ENCODE measurements around the gene LY6G6C. TPM values are rescaled to one million over a fixed set of nuclear protein-coding genes. Genes with fewer than 3 reads are reported as not detected.

LY6G6C gene, protein sequence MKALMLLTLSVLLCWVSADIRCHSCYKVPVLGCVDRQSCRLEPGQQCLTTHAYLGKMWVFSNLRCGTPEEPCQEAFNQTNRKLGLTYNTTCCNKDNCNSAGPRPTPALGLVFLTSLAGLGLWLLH
- total RNA-seq, result not detected

DNA sequence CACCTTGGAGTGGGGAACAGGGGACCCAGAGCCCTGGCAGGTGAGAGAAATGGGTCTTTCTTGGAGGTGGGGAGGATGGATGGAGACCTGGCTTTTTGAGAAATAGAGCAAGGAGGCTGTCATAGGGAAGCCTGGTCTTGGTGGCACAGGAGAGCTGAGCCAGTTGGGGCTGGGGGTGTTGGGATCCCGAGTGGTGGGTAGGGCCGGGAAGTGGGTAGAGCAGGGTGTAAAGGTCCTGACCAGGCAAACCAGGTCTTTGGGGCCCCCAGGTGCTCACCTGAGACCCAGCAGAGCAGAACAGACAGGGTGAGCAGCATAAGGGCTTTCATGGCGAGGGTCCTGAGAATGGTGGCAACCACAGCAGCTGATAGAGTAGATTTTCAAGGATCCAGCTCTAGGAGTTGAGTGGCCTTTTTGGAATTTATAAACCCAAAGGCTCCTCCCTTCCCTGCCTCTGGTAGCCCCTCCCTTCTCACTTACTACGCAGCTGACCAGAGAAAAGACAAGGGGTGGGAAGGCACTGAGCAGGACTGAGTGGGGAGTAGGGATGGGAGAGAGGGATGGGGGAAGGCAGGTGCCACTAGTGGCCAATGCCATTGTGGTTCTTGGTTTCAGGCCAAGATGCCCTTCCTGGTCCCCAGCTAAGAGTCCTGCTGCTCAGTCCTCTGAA is at the start of gene LY6G6C:
Gene LY6G6C (minus strand): TSS at position 396 of the 670 bp plus-strand sequence. CDS start 67 bp downstream, at position 329.
- CTCF ChIA-PET, result no interaction called here
- POLR2A ChIA-PET, result no interaction called here

DNA sequence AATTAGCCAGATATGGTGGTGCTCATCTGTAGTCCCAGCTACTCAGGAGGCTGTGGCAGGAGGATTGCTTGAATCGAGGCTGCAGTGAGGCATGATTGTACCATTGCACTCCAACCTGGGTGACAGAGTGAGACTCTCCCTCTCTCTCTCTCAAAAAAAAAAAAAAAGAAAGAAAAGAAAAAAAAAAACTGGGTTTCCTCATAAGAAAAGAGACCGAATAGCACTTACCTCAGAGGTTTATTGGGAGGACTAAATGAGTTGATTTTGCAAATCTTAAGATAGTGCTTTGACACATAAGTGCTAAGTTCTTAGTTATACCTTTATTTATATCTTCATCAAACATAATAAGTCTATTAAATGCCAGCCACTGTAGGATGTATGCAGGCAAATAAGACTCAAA is 49.3 kb upstream of the LY6G6C start:
- ChIA-PET CTCF (interaction anchor here (0.7 to 3.6 kb wide), 8 partner anchors 18 to 160 kb away, joined by 3 to 23 read pairs (median 8); partner anchors contain the start of genes CLIC1, DDAH2 and MSH5), POLR2A (no interaction called here)

DNA sequence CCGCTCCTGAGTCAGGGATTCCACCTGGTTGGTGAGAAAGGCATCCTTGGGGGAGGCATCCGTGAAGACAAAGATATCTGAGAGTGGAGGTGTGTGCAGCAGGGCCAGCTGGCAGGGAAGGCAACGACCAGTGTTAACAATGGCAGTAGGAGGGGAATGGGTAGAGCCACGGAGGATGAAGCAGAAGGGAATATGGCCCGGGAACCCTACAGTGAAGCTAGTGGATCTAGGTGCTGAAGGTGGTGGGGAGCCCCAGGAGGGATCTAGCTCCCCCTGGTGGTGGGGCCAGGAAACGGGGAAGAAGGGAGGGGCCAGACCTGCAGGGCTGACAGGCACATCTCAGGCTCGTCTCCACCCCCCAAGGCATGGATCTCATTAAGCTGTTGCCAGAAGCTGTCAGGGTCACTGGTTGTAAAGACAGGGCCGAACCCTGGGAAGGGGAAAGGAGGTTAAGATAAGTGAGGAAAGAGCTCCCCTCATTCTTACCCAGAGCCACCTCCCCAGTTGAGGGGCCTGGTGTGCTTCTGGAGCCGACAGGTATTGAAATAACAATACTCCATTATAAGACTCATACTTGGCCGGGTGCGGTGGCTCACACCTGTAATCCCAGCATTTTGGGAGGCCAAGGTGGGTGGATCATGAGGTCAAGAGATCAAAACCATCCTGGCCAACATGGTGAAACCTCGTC is 48.3 kb upstream of the LY6G6C start:
- POLR2A ChIA-PET, result interaction anchor here (0.7 to 1.1 kb wide), 4 partner anchors 9 to 37 kb away, joined by 3 to 4 read pairs (median 3); partner anchors contain the start of gene LSM2
- CTCF ChIA-PET, result interaction anchor here (0.7 to 3.6 kb wide), 16 partner anchors 11 to 211 kb away, joined by 3 to 23 read pairs (median 6); partner anchors contain the start of genes CLIC1, DDAH2, HSPA1B and LY6G5C

DNA sequence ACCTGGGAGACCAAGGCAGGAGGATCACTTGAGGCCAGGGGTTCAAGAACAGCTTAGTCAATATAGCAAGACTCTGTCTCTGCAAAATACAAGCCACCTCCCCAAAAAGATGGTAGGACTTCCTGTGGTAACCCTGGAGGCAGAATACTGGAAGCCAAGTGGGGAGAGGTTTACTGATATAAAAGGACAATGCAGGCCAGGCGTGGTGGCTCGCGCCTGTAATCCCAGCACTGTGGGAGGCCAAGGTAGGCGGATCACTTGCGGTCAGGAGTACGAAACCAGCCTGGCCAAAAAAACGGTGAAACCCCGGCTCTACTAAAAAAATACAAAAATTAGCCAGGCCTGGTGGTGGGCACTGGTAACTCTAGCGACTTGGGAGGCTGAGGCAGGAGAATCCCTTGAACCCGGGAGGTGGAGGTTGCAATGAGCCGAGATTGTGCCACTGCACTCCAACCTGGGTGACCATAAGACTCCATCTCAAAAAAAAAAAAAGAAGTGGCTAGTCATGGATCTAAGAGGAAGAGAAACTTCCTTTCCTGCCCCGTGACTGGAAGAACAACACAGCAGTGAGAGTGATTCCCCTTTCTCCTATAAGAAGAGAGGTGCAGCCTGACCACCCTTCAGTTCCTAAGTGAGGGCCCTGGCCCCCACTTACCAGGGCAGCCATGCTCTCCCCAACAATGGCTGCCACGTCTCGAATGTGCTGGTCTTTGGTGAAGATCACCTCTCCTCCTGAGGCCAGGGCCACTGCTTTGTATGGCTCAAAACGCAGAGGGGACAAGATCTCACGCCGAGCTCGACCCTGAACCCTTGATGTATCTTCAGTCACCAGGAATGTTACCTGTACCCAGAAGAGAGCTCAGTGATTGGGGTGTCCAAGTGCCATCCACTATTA is 47.1 kb upstream of the LY6G6C start:
- ChIA-PET CTCF (interaction anchor here (0.5 to 3.6 kb wide), 7 partner anchors 10 to 106 kb away, joined by 3 to 23 read pairs (median 9); partner anchors contain the start of genes CLIC1, LY6G5C and MSH5), POLR2A (interaction anchor here (1.1 kb wide), 1 partner anchor 11 kb away, joined by 3 read pairs; no protein-coding TSS in a partner anchor)

DNA sequence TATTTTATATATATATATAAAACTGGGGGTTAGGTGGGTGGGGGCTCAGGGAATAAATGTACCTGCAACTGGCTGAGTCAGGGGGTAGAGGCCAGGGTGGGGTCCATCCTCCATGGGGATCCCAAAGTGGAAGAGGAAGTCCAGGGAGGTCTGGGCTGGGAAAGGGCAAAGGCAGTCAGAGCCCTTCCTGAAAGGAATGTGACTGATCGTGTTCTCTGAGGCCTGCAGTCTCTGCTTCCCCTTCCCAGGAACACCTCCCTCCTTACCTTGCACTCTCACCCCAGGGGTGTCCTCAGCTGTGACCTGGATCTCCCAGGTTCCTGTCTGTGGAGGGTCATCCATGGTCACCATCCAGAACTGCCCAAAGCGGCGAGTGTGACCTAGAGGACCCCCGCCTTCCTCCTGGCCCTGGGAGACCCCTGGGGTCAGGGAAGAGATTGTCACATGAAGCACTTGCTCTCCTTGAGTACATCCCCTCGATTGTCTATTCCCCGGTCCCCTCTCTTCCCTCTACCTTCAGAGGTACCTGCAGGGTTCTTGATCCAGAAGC is 45.6 kb upstream of the LY6G6C start:
- CTCF ChIA-PET, result interaction anchor here (1.1 kb wide), 1 partner anchor 59 kb away, joined by 4 read pairs; no protein-coding TSS in a partner anchor
- POLR2A ChIA-PET, result no interaction called here

DNA sequence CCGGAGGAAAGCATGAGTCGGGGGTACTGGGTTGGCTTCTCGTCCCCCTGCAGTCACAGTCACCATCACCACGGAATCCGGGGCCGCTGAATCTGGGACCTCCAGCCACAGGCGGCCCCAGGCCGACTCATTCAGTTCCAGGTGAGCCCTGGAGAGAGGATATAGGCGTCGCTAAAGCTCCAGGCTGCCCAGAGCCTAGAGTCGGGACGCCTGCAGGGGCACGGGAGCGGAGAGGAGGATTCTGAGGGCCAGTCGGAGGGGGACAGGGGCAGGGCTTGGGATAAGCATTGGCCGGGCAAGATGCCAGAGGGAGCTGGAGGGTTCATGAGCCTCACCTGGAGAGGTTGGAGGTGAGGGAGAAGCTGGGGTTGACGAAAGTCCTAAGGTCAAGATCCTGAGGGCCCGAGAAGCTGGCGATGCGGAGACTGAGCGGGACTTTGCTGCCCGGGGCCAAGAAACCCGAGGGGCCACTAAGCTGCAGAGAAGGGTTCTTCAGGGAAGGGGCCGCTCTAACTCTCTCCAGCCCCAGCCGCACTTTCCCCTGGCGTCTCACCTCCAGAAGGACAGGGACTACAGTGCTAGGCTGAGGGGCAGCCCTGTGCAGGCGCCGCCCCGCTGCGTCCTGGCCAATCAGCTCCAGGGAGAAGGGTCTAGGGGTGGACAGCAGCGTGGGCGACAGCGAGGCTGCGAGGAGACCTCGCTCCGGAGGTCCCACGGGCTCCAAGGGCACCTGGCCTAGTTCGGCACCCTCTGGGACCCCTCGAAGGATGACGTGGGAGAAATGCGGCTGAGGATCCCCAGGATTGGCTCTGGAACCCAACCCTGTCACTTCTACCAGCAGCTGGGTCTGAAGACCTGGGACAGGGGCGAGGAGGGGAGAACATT is 44.6 kb upstream of the LY6G6C start:
- ChIA-PET POLR2A (interaction anchor here (0.5 kb wide), 1 partner anchor 29 kb away, joined by 6 read pairs; no protein-coding TSS in a partner anchor), CTCF (interaction anchor here (1.2 kb wide), 1 partner anchor 25 kb away, joined by 3 read pairs; no protein-coding TSS in a partner anchor)

DNA sequence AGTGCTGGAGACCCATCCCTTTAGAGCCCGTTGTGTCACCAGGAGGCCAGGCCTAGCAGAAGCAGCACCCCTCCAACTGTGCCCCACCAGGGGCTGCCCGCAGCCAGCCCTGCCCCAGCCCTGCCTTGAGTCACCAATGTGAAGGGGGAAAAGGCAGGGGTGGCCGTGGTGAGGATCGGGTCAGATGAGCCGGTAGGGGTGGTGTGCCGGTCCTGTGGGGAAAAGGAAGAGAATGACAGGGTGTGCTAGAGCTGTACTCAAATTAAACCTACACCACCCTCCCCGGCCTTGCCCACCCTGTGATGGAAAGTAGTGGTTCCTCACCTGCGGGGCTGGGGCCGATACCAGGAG is 44.0 kb upstream of the LY6G6C start:
- ChIA-PET POLR2A (no interaction called here), CTCF (interaction anchor here (1.1 to 1.2 kb wide), 2 partner anchors 26 to 36 kb away, joined by 3 read pairs; no protein-coding TSS in a partner anchor)

DNA sequence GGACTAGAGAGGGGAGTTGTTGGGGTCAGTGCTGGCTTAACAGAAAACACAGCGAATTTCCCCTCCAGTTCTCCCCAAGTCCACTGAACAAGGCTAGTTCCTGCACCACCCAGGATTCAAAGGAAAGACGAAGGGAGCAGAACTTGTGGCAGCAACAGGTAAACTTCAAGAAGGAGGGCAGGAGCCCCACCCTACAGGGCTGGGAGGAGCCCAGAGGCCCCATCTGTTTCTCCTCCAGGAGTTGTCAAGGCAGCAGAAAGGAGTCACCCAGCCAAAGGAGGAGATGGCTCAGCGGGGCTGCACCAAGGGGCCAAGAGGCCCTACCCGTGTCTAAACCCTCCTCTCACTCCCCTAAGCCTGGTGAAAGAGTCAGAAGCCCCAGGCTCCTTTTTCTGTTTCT is 42.7 kb upstream of the LY6G6C start:
- POLR2A ChIA-PET, result no interaction called here
- CTCF ChIA-PET, result no interaction called here

DNA sequence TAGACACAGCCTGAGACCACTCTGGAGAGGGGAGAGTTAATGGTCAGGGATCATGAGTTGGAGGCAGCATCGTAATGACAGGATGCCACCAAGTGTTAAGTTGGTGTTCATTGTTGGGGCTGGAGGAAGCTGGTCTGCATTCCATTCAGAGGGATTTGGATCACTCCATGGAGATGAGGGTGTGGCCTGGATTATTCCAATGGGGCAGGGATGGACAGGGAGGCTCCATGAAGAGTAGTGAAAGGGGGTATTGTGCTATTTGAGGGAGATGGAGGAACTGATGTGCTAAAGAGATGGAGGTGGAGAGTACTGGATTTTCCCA is 42.0 kb upstream of the LY6G6C start:
- POLR2A ChIA-PET, result no interaction called here
- CTCF ChIA-PET, result no interaction called here

DNA sequence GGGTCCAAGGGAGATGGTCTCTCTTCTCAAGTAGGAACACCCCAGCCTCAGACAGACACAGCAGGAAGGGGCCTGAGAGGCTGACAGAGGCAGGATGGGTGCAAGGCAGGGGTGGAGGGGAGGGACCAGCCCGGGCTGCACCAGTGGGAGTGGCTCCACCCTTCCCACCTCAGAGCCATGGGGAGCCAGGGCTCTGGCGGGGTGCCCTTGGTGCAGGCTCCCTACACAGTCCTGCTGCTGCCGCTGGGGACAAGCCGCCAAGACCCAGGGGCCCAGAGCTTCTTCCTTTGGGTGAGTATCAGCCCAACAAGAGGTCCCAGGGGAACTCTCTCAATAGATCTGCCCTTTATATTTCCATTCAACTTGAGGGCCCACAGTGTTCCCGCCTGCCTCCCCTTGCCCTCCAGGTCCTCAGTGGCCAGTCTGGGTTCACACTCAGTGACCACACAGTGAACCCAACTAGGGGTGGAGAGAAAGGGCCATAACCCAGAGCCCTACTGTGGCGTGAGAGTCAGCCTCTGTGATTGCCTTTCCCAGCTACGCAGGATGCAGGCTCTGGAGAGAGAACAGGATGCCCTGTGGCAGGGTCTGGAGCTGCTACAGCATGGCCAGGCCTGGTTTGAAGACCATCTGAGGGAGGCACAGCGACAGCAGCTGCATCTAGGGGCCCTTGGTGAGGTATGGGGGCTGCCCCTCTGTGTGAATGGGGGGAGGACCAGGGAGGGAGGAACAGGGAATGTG is 41.5 kb upstream of the LY6G6C start:
- ChIA-PET POLR2A (no interaction called here), CTCF (no interaction called here)

DNA sequence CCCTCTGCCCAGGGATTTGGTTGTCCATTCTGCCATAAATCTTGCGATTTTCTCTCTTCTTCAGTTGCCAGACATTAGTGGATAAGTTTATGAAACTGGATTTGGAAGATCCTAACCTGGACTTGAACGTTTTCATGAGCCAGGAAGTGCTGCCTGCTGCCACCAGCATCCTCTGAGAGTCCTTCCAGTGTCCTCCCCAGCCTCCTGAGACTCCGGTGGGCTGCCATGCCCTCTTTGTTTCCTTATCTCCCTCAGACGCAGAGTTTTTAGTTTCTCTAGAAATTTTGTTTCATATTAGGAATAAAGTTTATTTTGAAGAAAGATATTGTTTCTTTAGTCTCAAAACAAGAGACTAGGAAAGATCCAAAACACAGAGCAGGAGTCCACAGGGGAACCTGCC is 40.8 kb upstream of the LY6G6C start, which contains the start of gene SAPCD1:
Gene SAPCD1 (plus strand): TSS at position 301 of the 400 bp plus-strand sequence. CDS start 399 bp downstream, outside the sequence.
- ChIA-PET CTCF (interaction anchor here (0.6 kb wide), 1 partner anchor 21 kb away, joined by 3 read pairs; no protein-coding TSS in a partner anchor), POLR2A (no interaction called here)

DNA sequence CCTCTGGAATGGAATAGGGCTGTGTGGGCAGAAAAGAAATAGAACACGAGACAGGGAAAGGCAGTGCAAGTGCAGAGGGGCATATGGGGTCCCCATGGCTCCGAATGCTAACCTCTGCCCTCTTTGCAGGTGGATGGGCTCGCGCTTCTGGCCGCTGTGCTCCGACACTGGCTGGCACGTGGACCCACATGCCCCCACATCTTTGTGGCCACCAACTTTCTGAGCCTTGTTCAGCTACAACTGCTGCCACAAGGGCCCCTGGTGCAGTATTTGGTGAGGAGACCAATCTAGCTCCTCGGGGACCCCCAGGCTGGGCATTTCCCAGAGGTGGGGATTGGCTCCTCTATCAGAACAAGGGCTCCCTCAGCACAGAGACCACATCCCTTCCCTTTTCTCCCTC is 39.8 kb upstream of the LY6G6C start:
- POLR2A ChIA-PET, result no interaction called here
- CTCF ChIA-PET, result no interaction called here

DNA sequence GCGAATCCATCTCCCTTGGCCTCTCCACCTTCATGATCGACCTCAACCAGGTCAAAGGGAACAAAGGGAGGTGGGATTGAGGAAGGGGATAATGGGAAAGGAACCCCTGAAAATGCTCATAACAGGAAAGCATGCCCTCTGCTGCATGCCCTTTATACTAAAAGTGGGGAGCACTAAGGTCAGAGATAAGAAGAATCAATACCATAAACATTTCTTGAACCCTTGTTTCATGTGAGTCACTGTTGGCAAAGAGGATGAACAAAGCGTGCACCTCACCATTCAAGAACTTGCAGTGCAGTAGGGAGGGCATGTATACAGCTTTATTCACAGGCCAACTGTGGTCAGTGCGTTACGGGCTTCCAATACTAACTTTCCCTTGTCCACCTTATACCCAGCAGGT is 39.2 kb upstream of the LY6G6C start:
- ChIA-PET CTCF (interaction anchor here (0.5 kb wide), 1 partner anchor 148 kb away, joined by 3 read pairs; no protein-coding TSS in a partner anchor), POLR2A (no interaction called here)

DNA sequence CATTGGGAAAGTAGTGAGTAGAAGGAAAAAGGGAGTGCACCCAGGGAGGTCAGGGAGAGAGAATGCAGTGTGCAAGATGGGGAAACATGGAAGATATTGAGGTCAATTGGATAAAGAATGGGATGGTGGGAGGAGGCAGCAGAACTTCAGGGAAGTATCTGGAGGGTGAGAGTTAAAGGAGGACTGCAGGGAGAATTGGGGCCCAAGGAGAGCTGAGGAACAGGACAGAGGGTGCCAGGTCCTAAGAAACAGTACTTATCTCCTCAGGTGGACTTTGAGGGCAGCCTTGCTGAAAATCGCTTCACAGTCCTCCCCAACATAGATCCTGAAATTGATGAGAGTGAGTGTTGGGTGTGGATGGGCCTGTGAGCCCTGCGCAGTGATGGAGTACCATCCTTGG is 36.7 kb upstream of the LY6G6C start:
- CTCF ChIA-PET, result interaction anchor here (1.7 kb wide), 1 partner anchor 11 kb away, joined by 8 read pairs; no protein-coding TSS in a partner anchor
- POLR2A ChIA-PET, result interaction anchor here (0.9 to 1.3 kb wide), 2 partner anchors 11 to 37 kb away, joined by 3 read pairs; no protein-coding TSS in a partner anchor

DNA sequence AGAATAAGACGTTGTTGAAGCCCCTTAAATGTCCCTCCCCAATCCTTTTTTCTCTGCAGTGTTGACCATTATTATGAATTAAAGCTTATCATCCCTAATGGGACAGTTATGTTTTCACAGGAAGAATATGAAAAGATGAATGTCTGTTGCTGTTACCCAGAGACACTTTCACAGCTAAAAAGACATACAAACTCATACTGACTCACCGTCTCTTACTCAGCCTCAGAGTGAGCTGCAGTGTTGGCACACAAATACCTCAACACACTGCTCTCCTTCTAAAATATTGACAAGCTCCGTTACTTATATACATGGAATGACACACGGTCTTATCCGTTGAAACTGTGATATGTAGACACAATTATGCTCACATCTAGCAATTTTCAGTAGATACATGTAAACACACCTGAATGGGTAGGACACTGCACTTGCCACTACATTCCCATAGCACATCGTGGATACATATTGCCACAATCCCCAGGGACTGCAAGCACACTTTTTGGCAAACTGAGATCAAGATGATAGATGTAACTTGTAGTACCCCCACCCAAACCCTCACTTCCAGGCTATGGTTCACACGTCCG is 31.3 kb upstream of the LY6G6C start:
- POLR2A ChIA-PET, result interaction anchor here (0.6 kb wide), 1 partner anchor 38 kb away, joined by 6 read pairs; no protein-coding TSS in a partner anchor
- CTCF ChIA-PET, result interaction anchor here (1.3 kb wide), 1 partner anchor 12 kb away, joined by 5 read pairs; no protein-coding TSS in a partner anchor

DNA sequence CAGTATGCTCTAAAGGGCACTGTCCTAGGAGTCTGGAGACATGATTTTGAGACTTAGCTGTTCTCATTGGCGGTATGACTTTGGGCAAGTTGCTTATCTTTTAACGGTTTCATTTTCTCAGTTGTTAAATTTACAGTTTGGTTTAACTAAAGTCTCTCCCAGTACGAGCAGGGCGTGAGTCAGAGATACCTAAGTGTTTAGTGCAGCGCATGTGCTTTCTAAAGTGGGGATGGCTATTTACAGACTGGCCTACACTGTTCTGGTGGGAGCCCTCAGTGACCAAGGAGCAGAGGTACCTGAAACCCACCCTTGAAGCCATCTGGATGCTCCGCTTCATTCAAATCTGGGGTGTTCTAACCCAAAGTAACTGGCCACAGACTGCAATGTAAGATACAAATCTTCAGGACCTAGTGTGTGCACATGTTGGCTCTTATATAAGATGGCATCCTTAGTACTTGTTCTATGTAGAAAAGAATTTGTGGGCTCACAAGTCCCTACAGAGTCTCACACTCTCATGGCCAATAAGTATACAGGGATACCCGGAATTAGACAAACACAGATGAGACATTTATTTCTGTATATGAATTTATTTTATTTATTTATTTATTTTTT is 29.0 kb upstream of the LY6G6C start:
- ChIA-PET CTCF (interaction anchor here (1.1 kb wide), 1 partner anchor 26 kb away, joined by 3 read pairs; no protein-coding TSS in a partner anchor), POLR2A (interaction anchor here (1.3 kb wide), 1 partner anchor 9 kb away, joined by 3 read pairs; no protein-coding TSS in a partner anchor)

All from activated CD8-positive, alpha-beta memory T cell treated with anti-CD3 and anti-CD28 coated beads for 36 hours (primary cell).